Keratinocyte (primary cell): ENCODE data around the gene PGA3. TPM values are rescaled to one million over a fixed set of nuclear protein-coding genes. Genes with fewer than 3 reads are reported as not detected.
"Not testable (repeated sequence)": the region's sequence is repeated elsewhere in the genome, so short reads cannot be mapped to it uniquely, and the experiment has no call there.

ENCODE experiments used
- DNase-seq: peaks from one replicate; pipeline ENCODE4 v3.0.0-alpha.2; 2011; ENCODE audit warnings: low read depth, missing footprints, low spot score
- FAIRE-seq: peaks from 2 replicates; lab custom pipeline; 2011; peaks lifted over from hg19 to GRCh38; lab: Jason Lieb, UNC
- H2AFZ ChIP-seq: 2 replicates; pipeline ENCODE4 v1.6.0; 2012; ENCODE audit warnings: low read length, control low read depth, inconsistent platforms; ENCODE audit not compliant: control insufficient read depth
- H3K27ac ChIP-seq: 2 replicates; pipeline ENCODE4 v1.5.1; 2011; ENCODE audit warnings: low read length; ENCODE audit not compliant: control insufficient read depth, insufficient read depth
- H3K27me3 ChIP-seq: 3 replicates; pipeline ENCODE4 v1.6.0; 2011; ENCODE audit warnings: low read length; ENCODE audit not compliant: control insufficient read depth, insufficient read depth; ENCODE audit errors: extremely low read depth
- H3K36me3 ChIP-seq, 2 experiments: 2 replicates in 1 of 2; 3 replicates in 1 of 2; pipeline ENCODE4 v1.5.1; 2011; ENCODE audit warnings: low read length in 2 of 2, mild to moderate bottlenecking in 1 of 2; ENCODE audit not compliant: control insufficient read depth in 2 of 2, insufficient read depth in 2 of 2; ENCODE audit errors: extremely low read depth in 1 of 2
- H3K4me1 ChIP-seq: 3 replicates; pipeline ENCODE4 v1.5.1; 2011; ENCODE audit warnings: low read length; ENCODE audit not compliant: control insufficient read depth, insufficient read depth; ENCODE audit errors: extremely low read depth
- H3K4me2 ChIP-seq: 3 replicates; pipeline ENCODE4 v1.6.0; 2011; ENCODE audit warnings: low read depth, low read length; ENCODE audit not compliant: control insufficient read depth, insufficient read depth; ENCODE audit errors: extremely low read depth
- H3K4me3 ChIP-seq, 3 experiments: fragments of 200-600 bp in 1 of 3; sonication (generic) in 1 of 3; 2 replicates in 2 of 3; 3 replicates in 1 of 3; pipeline ENCODE4 v1.5.1; 2011 to 2016; ENCODE audit warnings: low read length in 3 of 3, mild to moderate bottlenecking in 3 of 3, control low read depth in 2 of 3, inconsistent platforms in 1 of 3, low read depth in 1 of 3, mixed read lengths in 1 of 3, mixed run types in 1 of 3, moderate library complexity in 1 of 3; ENCODE audit not compliant: control insufficient read depth in 2 of 3, insufficient read depth in 2 of 3; ENCODE audit errors: extremely low read depth in 1 of 3
- H3K79me2 ChIP-seq: 2 replicates; pipeline ENCODE4 v1.6.0; 2012; ENCODE audit warnings: low read length; ENCODE audit not compliant: control insufficient read depth, insufficient read depth
- H3K9ac ChIP-seq: 3 replicates; pipeline ENCODE4 v1.6.0; 2011; ENCODE audit warnings: low read length; ENCODE audit not compliant: control insufficient read depth, insufficient read depth; ENCODE audit errors: extremely low read depth
- H3K9me1 ChIP-seq: 3 replicates; pipeline ENCODE4 v1.6.0; 2011; ENCODE audit warnings: low read length; ENCODE audit not compliant: control insufficient read depth, insufficient read depth; ENCODE audit errors: extremely low read depth
- H3K9me3 ChIP-seq: 2 replicates; pipeline ENCODE4 v1.5.1; 2012; ENCODE audit warnings: low read depth, low read length; ENCODE audit not compliant: control insufficient read depth
- H4K20me1 ChIP-seq: 3 replicates; pipeline ENCODE4 v1.6.0; 2011; ENCODE audit warnings: low read length; ENCODE audit not compliant: control insufficient read depth, insufficient read depth; ENCODE audit errors: extremely low read depth
- dilution Hi-C: fragments of 300-500 bp; cut with MboI; formaldehyde crosslinking; loops from one replicate; pipeline ENCODE4 v1.7.0; 2020; ENCODE audit warnings: low sequenced_read_pairs; ENCODE audit not compliant: extremely low pct_ligation_motif_present
- polyA plus RNA-seq, 5 experiments: library from polyadenylated mRNA; depleted of rRNA in 3 of 5; stranded (reverse) in 3 of 5; stranded (forward) in 1 of 5; unstranded in 1 of 5; fragments of >200 nt; gene quantifications; 1 replicate in 1 of 5; 2 replicates in 3 of 5; 3 replicates in 1 of 5; pipeline versions ENCODE4 v1.2.1 to v1.2.3, GENCODE V29; 2011 to 2012; ENCODE audit warnings: missing spikeins in 2 of 5, low read depth in 1 of 5, low replicate concordance in 1 of 5

Gene PGA3
- polyA plus RNA-seq, 1 donor (not counting 4 experiments of a cell fraction or from before 2014, with no cell fraction given) = not detected

DNA sequence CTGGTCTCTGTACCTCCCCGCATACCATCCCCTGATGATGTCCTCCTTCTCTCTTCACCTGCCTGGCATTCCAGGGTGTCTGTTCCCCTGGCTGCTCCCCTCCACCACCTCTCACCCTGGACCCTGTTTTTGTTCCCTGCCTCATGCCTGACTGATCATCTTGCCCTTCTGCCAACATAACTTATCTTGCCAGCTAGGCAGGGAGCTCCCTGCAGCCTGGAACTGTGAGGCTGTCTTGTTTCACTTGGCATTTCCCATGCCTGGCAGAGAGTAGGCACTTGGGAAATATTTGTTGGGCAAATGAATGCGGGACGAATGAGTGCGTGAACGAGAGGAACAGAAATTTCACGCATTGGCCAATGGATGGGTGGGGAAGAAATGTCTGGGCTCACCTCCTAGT is 26.1 kb downstream of the PGA3 start:
- H3K79me2 ChIP-seq, H3K4me3 ChIP-seq, H3K4me1 ChIP-seq, DNase-seq, FAIRE-seq, H3K9me3 ChIP-seq, H3K9me1 ChIP-seq, H3K4me2 ChIP-seq, H3K9ac ChIP-seq, H3K27ac ChIP-seq, dilution Hi-C loops, H4K20me1 ChIP-seq, H3K36me3 ChIP-seq, H3K27me3 ChIP-seq, H2AFZ ChIP-seq: not testable (repeated sequence)

DNA sequence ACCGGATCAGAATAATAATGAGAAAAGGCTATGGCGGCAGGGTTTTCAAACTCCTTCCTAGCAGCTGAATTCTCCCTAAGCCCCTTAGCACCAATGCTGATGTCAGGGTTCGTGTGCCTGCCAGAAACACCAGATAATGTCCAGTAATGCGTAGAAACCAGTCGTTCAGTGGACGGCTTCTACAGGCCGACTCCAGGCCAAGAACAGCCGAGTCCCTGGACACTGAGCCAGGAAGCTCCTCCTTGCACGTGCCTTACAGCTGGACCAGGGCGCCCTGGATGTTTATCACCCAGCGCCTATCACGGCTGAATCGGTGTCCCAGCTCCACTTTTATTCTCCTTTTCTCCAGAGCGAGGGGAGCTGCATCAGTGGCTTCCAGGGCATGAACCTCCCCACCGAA is 27.7 kb downstream of the PGA3 start:
- H2AFZ ChIP-seq, H3K4me1 ChIP-seq, H3K9me1 ChIP-seq, H3K27me3 ChIP-seq, H3K9me3 ChIP-seq, H4K20me1 ChIP-seq, FAIRE-seq, H3K4me2 ChIP-seq, H3K27ac ChIP-seq, DNase-seq, H3K9ac ChIP-seq, H3K79me2 ChIP-seq, dilution Hi-C loops, H3K4me3 ChIP-seq, H3K36me3 ChIP-seq: not testable (repeated sequence)

DNA sequence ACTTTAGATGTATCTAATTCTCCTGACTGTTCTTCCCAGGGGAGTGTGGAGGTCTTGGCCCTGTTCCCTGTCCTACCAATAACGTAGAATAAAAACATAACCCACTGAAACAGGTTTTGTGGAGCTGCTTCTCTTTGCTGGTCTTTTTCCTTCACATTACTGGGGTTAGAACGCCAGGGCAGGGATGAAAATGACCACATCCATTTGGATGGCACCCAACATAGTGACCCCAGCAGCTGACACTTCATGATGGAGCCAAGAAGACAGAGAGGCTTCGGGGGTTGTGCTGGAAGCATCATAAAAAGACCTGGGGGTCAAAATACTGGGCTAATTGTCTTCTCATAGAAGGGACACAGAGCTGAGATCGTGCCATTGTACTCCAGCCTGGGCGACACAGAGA is 28.3 kb downstream of the PGA3 start:
- H3K36me3 ChIP-seq, H3K4me2 ChIP-seq: not testable (repeated sequence)

DNA sequence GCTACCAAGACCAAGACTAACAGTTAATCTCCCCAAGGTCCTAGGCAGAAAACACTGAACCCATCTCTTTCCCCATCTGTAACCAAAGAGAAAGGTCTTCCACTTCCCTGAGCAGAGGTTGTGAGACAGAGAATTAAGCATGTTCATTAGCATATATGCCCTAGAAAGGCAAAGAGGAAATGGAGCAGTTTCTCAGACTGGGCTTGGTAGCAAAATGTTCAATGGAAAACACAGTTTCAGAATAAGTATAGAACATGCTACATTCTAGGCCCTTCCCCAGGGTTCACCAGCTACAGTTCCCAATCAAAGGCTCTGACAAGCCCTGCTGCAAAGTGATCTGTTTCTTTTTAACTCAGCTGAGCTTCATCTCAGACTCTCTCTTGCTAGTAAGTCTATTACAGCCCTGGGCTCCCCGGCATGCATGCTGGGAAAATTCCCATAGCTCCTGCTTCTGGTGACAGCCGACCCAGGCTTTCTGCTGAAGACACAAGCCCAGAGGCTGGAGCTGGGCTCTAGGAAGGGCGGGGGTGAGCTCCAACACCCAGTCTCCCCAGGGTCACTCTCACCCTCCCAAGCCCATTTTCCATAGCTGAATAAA is 29.3 kb downstream of the PGA3 start:
- DNase-seq, H3K27ac ChIP-seq, H3K4me2 ChIP-seq, H3K79me2 ChIP-seq, H3K9ac ChIP-seq, H3K4me1 ChIP-seq, H4K20me1 ChIP-seq, H3K9me3 ChIP-seq, FAIRE-seq, H3K4me3 ChIP-seq, H2AFZ ChIP-seq, H3K9me1 ChIP-seq, H3K27me3 ChIP-seq, H3K36me3 ChIP-seq, dilution Hi-C loops: not testable (repeated sequence)

More for the DNA sequence above, 28.3 kb downstream of the PGA3 start:
- H2AFZ ChIP-seq, H3K9me1 ChIP-seq, H4K20me1 ChIP-seq, H3K79me2 ChIP-seq, DNase-seq, H3K4me1 ChIP-seq, H3K27ac ChIP-seq, H3K9ac ChIP-seq, H3K9me3 ChIP-seq, FAIRE-seq, H3K27me3 ChIP-seq, H3K4me3 ChIP-seq, dilution Hi-C loops: not testable (repeated sequence)

DNA sequence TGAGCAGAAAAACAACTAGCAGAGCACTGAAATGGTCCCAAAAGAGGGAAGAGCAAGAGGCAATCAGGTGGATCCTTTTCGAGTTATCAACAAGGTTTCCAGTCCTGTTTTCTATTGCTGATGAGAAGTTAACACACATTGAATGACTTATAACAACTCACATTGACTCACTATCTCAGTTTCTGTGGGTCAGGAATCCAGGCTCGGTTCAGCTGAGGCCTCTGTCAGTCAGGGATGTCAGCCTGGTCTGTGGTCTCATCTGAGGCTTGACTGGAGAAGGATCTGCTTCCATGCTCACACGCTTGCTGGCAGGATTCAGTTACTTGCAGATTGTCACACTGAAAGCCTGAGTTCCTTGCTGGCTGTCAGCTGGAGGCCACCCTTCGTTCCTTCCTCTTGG is 33.8 kb downstream of the PGA3 start:
- dilution Hi-C loops = not testable (repeated sequence)

More for the DNA sequence above, 33.8 kb downstream of the PGA3 start:
- not testable (repeated sequence) for H3K9me1 ChIP-seq, H3K36me3 ChIP-seq, H3K4me1 ChIP-seq, H3K27ac ChIP-seq, H3K4me3 ChIP-seq, H3K27me3 ChIP-seq, H3K79me2 ChIP-seq, H3K9ac ChIP-seq, DNase-seq, H4K20me1 ChIP-seq, H3K9me3 ChIP-seq, H2AFZ ChIP-seq, H3K4me2 ChIP-seq
- peak; percentile 41 for FAIRE-seq
